Measurements from ENCODE around the gene IBTK.

- no peak for TF ChIP-seq RARB (CRISPR knock-in tag; IDR thresholded peaks at IDR 0.05)
- TF ChIP-seq ZFP3 (CRISPR knock-in tag; IDR thresholded peaks at IDR 0.05), result no peak
- no peak for TF ChIP-seq CREB5 (CRISPR knock-in tag; IDR thresholded peaks at IDR 0.05; ENCODE audit: low read depth)
- no peak for TF ChIP-seq PATZ1 (CRISPR knock-in tag; IDR thresholded peaks at IDR 0.05; ENCODE audit: borderline replicate concordance)
- no peak for TF ChIP-seq ESRRG (CRISPR knock-in tag; IDR thresholded peaks at IDR 0.05)
- TF ChIP-seq PPARA (CRISPR knock-in tag; IDR thresholded peaks at IDR 0.05; ENCODE audit: borderline replicate concordance), result no peak
- TF ChIP-seq TCF4 (CRISPR knock-in tag; IDR thresholded peaks at IDR 0.05; ENCODE audit: borderline replicate concordance), result no peak
- no peak for TF ChIP-seq TOX (CRISPR knock-in tag; IDR thresholded peaks at IDR 0.05; ENCODE audit: borderline replicate concordance)
- no peak for TF ChIP-seq ZNF70 (CRISPR knock-in tag; IDR thresholded peaks at IDR 0.05)
Observed at GRCh38 chr6:82283771-82284410, 36.3 kb upstream of the IBTK start.

Measured in SK-N-SH treated with all-trans-retinoic acid at 6 μM for 48 hours (cell line).